K562 (cell line): Measurements from ENCODE around the gene SLC7A11. TPM values are rescaled to one million over a fixed set of nuclear protein-coding genes. Genes with fewer than 3 reads are reported as not detected.
A peak's percentile ranks its signal among the peaks of the same experiment; 100 is the strongest.

Experiments used
- ATAC-seq: fragments of 200-7000 bp; cut with Tn5 transposase; 3 replicates; pipeline ENCODE4 v1.9.1; 2020; ENCODE audit warnings: moderate library complexity
- BruUV-seq: library from RNA; stranded (reverse); fragments of 400-500 nt; replicated peaks from 2 replicates; lab custom pipeline; 2021; lab: Mats Ljungman, UMichigan
- CTCF ChIA-PET: fragments of 300-600 bp; formaldehyde crosslinking; extraction: SDS; loops from one replicate; lab custom pipeline; 2021; ENCODE audit warnings: low intra/inter-chr PET ratio; lab: Yijun Ruan, JAX
- POLR2A ChIA-PET: fragments of 300-600, 350-650 bp; sonication (Branson Sonifier 250); formaldehyde crosslinking; extraction: SDS; loops from one replicate; lab custom pipeline; 2021; ENCODE audit warnings: antibody characterized with exemption, inconsistent platforms; lab: Yijun Ruan, JAX
- DNase-seq, 4 experiments: peaks; one replicate each; pipeline versions ENCODE4 v3.0.0 to v3.0.0-alpha.2; 2011 to 2018; ENCODE audit warnings: low spot score in 3 of 4, mixed read lengths in 3 of 4; ENCODE audit errors: extremely low read depth in 1 of 4
- FAIRE-seq: peaks from 2 replicates; lab custom pipeline; 2011; peaks lifted over from hg19 to GRCh38; lab: Jason Lieb, UNC
- H2AFZ ChIP-seq: 2 replicates; pipeline ENCODE4 v1.6.0; 2011; ENCODE audit warnings: low read depth, low read length, control low read depth, inconsistent platforms
- H3K27ac ChIP-seq: fragments of 200-600 bp; 3 replicates; pipeline ENCODE4 v1.8.0; 2011; ENCODE audit warnings: low read depth, mild to moderate bottlenecking, control low read depth, inconsistent platforms, low read length, moderate library complexity, mixed read lengths; ENCODE audit errors: extremely low read depth
- H3K27me3 ChIP-seq, 2 experiments: fragments of 300-600 bp in 1 of 2; 2 replicates in 1 of 2; 3 replicates in 1 of 2; pipeline versions ENCODE4 v1.6.0 to v1.8.0; 2011; ENCODE audit warnings: inconsistent platforms in 2 of 2, low read length in 2 of 2, mild to moderate bottlenecking in 1 of 2, mixed read lengths in 1 of 2, moderate library complexity in 1 of 2; ENCODE audit not compliant: control insufficient read depth in 2 of 2, insufficient read depth in 2 of 2
- H3K36me3 ChIP-seq: fragments of 300-600 bp; 3 replicates; pipeline ENCODE4 v1.8.0; 2011; ENCODE audit warnings: mild to moderate bottlenecking, low read length, inconsistent platforms; ENCODE audit not compliant: control insufficient read depth, insufficient read depth
- H3K4me1 ChIP-seq, 2 experiments: fragments of 200-600 bp in 1 of 2; replicated peaks in 1 of 2; 2 replicates in 1 of 2; 3 replicates in 1 of 2; pipeline versions ENCODE4 v1.5.1 to v1.8.0; 2011; ENCODE audit warnings: inconsistent platforms in 2 of 2, low read length in 2 of 2, mild to moderate bottlenecking in 1 of 2, mixed read lengths in 1 of 2, moderate library complexity in 1 of 2; ENCODE audit not compliant: control insufficient read depth in 2 of 2, insufficient read depth in 2 of 2
- H3K4me2 ChIP-seq: 2 replicates; pipeline ENCODE4 v1.6.1; 2011; ENCODE audit warnings: low read length, control low read depth, inconsistent platforms, mixed read lengths; ENCODE audit not compliant: insufficient read depth
- H3K4me3 ChIP-seq: fragments of 200-600 bp; sonication (generic), shearing (Covaris generic); 2 replicates; pipeline ENCODE4 v1.5.1; 2016; ENCODE audit warnings: control low read depth, inconsistent platforms
- H3K79me2 ChIP-seq: fragments of 200-600 bp; 3 replicates; pipeline ENCODE4 v1.8.0; 2011; ENCODE audit warnings: low read length, inconsistent platforms; ENCODE audit not compliant: control insufficient read depth, insufficient read depth
- H3K9ac ChIP-seq, 2 experiments: 2 replicates each; pipeline versions ENCODE4 v1.6.0 to v1.6.1; 2011; ENCODE audit warnings: low read depth in 2 of 2, low read length in 2 of 2, control low read depth in 1 of 2, inconsistent platforms in 1 of 2, mild to moderate bottlenecking in 1 of 2, mixed read lengths in 1 of 2; ENCODE audit not compliant: insufficient read depth in 1 of 2
- H3K9me1 ChIP-seq: one replicate; pipeline ENCODE4 v1.6.0; 2011; ENCODE audit warnings: inconsistent platforms, mild to moderate bottlenecking, low read length, moderate library complexity; ENCODE audit not compliant: control insufficient read depth, insufficient read depth
- H3K9me3 ChIP-seq: replicated peaks from 2 replicates; pipeline ENCODE4 v1.5.1; 2011; ENCODE audit warnings: low read depth, low read length, inconsistent platforms; ENCODE audit not compliant: control insufficient read depth, insufficient read depth
- H4K20me1 ChIP-seq: replicated peaks from 2 replicates; pipeline ENCODE4 v1.6.1; 2011; ENCODE audit warnings: low read length, inconsistent platforms, mixed read lengths; ENCODE audit not compliant: control insufficient read depth, insufficient read depth
- BRF2 ChIP-seq: IDR thresholded peaks from 3 replicates; pipeline ENCODE4 v1.6.1; 2011; ENCODE audit warnings: borderline replicate concordance, mild to moderate bottlenecking; ENCODE audit not compliant: insufficient read length, insufficient read depth
- CBFB ChIP-seq: sonication (generic); formaldehyde crosslinking; IDR thresholded peaks from 2 replicates; pipeline ENCODE4 v1.4.0; 2020; ENCODE audit warnings: mild to moderate bottlenecking, missing genetic modification reagents
- E2F3 ChIP-seq: fragments of 250-450 bp; sonication (Bioruptor Pico); IDR thresholded peaks from 2 replicates; pipeline ENCODE4 v1.4.0; 2020; ENCODE audit warnings: mild to moderate bottlenecking
- EWSR1 ChIP-seq: fragments of 450-650 bp; IDR thresholded peaks from 2 replicates; pipeline ENCODE4 v1.6.1; 2018; ENCODE audit warnings: borderline replicate concordance, mild to moderate bottlenecking, low read depth, moderate library complexity; ENCODE audit not compliant: partially characterized antibody
- NFE2L1 ChIP-seq: fragments of 450-650 bp; IDR thresholded peaks from 2 replicates; pipeline ENCODE4 v1.6.1; 2016; ENCODE audit warnings: missing genetic modification characterization, low read depth, mild to moderate bottlenecking, missing compliant biosample characterization, moderate library complexity, borderline replicate concordance
- SMC3 ChIP-seq: conservative IDR thresholded peaks from 2 replicates; pipeline ENCODE4 v1.6.1; 2011; ENCODE audit warnings: low read depth, low read length, improper control_type of control experiment; ENCODE audit not compliant: insufficient read depth
- TGIF2 ChIP-seq: sonication (generic); formaldehyde crosslinking; IDR thresholded peaks from 2 replicates; pipeline ENCODE4 v1.8.1; 2022; ENCODE audit warnings: mild to moderate bottlenecking, missing genetic modification reagents, moderate library complexity
- THRB ChIP-seq: fragments of 450-650 bp; formaldehyde crosslinking; conservative IDR thresholded peaks from 2 replicates; pipeline ENCODE4 v1.4.0; 2022; ENCODE audit warnings: mild to moderate bottlenecking, missing genetic modification characterization
- ZBTB9 ChIP-seq: fragments of 450-650 bp; formaldehyde crosslinking; IDR thresholded peaks from 2 replicates; pipeline ENCODE4 v1.4.0; 2020; ENCODE audit warnings: mild to moderate bottlenecking, moderate library complexity
- ZSCAN29 ChIP-seq: fragments of 450-650 bp; IDR thresholded peaks from 2 replicates; pipeline ENCODE4 v1.6.1; 2017
- WGBS: fragments of 100-300 bp; shearing (Covaris generic); methylation state at CpG from one replicate; pipeline ENCODE4 v1.1.6; 2016; ENCODE audit warnings: low coverage, mixed read lengths; ENCODE audit not compliant: insufficient coverage; ENCODE audit errors: missing lambda C conversion rate; 5-methylcytosine and 5-hydroxymethylcytosine counted together
- in situ Hi-C: fragments of 300-500 bp; cut with MboI; formaldehyde crosslinking; loops from 4 replicates; pipeline ENCODE4 v1.15.0; 2018; ENCODE audit warnings: inconsistent platforms, mixed read lengths
- intact Hi-C: fragments of 100-400 bp; cut with micrococcal nuclease; formaldehyde crosslinking; loops from 2 replicates; pipeline ENCODE4 v1.14.2; 2022
- polyA plus RNA-seq, 8 experiments: library from polyadenylated mRNA; depleted of rRNA in 4 of 8; stranded (reverse) in 5 of 8; unstranded in 3 of 8; fragments of >200 nt; fragmentation: Nextera tagmentation in 2 of 8; fragmentation: Illumina TruSeq in 1 of 8; extraction: Ambion mirVana in 2 of 8; extraction: Trizol in 1 of 8; gene quantifications; 2 replicates each; pipeline versions ENCODE4 v1.2.1 to v1.2.3, GENCODE V29; 2011 to 2014; ENCODE audit warnings: inconsistent platforms in 1 of 8, missing spikeins in 1 of 8
- total RNA-seq, 7 experiments: library from RNA; depleted of rRNA in 6 of 7; stranded (reverse); fragments of >200 nt in 6 of 7; fragmentation: Illumina TruSeq in 2 of 7; extraction: Trizol in 2 of 7; gene quantifications; 2 replicates each; pipeline versions ENCODE4 v1.2.1 to v1.2.3, GENCODE V29; 2011 to 2021; ENCODE audit warnings: low replicate concordance in 1 of 7
- TF ChIP-seq, protein P1 (sequence below): fragments of 200-400 bp; formaldehyde crosslinking; IDR thresholded peaks from 2 replicates; pipeline ENCODE4 v1.6.1; 2017; ENCODE audit warnings: mild to moderate bottlenecking, low read depth, low read length, moderate library complexity

Gene SLC7A11
- total and polyA plus RNA-seq, 9 of the 15 experiments (the other 6 are each of a cell fraction or from before 2014, with no cell fraction given) = 4.5 to 26.1 (median 13.5) TPM

- Histone ChIP-seq H3K9me1 (no peaks in the 10 kb centered on the region), H3K27me3 (no peaks in the 10 kb centered on the region), H3K27ac (no peak overlapping the region), H3K79me2 (peaks cover 28% of the 10 kb centered on the region; the same call in 2 of the 3 replicates), H3K4me2 (no peak overlapping the region), H3K9ac (no peak overlapping the region), H3K4me1 (no peaks in the 10 kb centered on the region), H3K9me3 (no peaks in the 10 kb centered on the region), H3K36me3 (peaks cover 63% of the 10 kb centered on the region), H3K4me3 (no peak overlapping the region), H4K20me1 (no peaks in the 10 kb centered on the region), H2AFZ (no peak overlapping the region)
- TF ChIP-seq BRF2 = no peak
- no peak for TF ChIP-seq ZBTB9 (CRISPR knock-in tag)
- no peak for TF ChIP-seq CBFB (CRISPR knock-in tag)
- TF ChIP-seq ZSCAN29 = no peak
- TF ChIP-seq TGIF2 = no peak
- TF ChIP-seq EWSR1 = no peak
- TF ChIP-seq SMC3 = no peak
- TF ChIP-seq, protein P1, sequence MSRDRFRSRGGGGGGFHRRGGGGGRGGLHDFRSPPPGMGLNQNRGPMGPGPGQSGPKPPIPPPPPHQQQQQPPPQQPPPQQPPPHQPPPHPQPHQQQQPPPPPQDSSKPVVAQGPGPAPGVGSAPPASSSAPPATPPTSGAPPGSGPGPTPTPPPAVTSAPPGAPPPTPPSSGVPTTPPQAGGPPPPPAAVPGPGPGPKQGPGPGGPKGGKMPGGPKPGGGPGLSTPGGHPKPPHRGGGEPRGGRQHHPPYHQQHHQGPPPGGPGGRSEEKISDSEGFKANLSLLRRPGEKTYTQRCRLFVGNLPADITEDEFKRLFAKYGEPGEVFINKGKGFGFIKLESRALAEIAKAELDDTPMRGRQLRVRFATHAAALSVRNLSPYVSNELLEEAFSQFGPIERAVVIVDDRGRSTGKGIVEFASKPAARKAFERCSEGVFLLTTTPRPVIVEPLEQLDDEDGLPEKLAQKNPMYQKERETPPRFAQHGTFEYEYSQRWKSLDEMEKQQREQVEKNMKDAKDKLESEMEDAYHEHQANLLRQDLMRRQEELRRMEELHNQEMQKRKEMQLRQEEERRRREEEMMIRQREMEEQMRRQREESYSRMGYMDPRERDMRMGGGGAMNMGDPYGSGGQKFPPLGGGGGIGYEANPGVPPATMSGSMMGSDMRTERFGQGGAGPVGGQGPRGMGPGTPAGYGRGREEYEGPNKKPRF = no peak
- TF ChIP-seq E2F3 (CRISPR knock-in tag) = no peak
- no peak for TF ChIP-seq NFE2L1
- no peak for TF ChIP-seq THRB (CRISPR knock-in tag)
- 74% methylated on average over 3 of the region's 3 CpGs for WGBS
- in situ Hi-C loops = no loop called here
- ChIA-PET CTCF (no interaction called here), POLR2A (interaction anchor here (1.1 to 1.5 kb wide), 3 partner anchors 9 to 16 kb away, joined by 3 to 5 read pairs (median 4); partner anchors contain the start of gene SLC7A11)
- intact Hi-C loops = no loop called here
- FAIRE-seq = no peak
- no TSS peak for BruUV-seq
- no peak for DNase-seq
- ATAC-seq = peak; percentile 18
These were observed 15.8 kb downstream of the SLC7A11 start for GRCh38 chr4:138226351-138226750.
